Measurements from ENCODE around the gene RNF169.

GRCh38 chr11:74742070-74742469, 6.6 kb upstream of the RNF169 start:
- TF ChIP-seq GATA2 (IDR thresholded peaks at IDR 0.05; ENCODE audit: low read depth, low read length) (no peak), GATA3 (IDR thresholded peaks at IDR 0.05; ENCODE audit: low read depth, low read length) (no peak)
